HG03025 (cell line): Measurements from ENCODE around the gene SLC9A1.
A peak's percentile ranks its signal among the peaks of the same experiment; 100 is the strongest.
"Not testable (repeated sequence)": the region's sequence is repeated elsewhere in the genome, so short reads cannot be mapped to it uniquely, and the experiment has no call there.

Source experiments
- ATAC-seq: cut with Tn5 transposase; IDR thresholded peaks from one replicate; pipeline ENCODE4 v1.9.1; 2021; ENCODE audit warnings: mild to moderate bottlenecking, moderate library complexity; ENCODE audit not compliant: unreplicated experiment, low FRiP score

Gene SLC9A1

GRCh38 chr1:27154991-27155781 lies at the start of gene SLC9A1:
Gene SLC9A1 (minus strand): TSS chr1:27155125. CDS start chr1:27154334, 791 bp downstream.
- peak; percentile 86 for ATAC-seq

DNA sequence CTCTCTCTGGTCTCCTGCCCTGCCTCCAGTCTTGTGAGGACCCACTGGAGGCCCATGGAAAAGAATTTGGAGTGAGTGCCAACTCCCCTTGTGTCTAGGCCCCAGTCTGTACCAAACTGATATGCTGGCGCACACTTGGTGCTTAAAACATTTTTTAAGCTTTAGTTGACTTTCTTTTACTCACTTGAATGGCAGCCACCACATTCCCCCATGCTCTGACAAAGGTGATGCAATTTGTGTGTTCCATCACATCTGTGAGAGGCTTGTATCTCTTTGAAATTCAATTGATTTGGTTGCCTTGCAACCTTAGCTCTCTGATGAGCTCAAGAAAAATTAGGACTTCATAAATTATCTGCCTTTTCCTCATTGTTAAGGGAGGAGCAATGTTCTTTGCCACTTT lies 49.0 kb upstream of the SLC9A1 start:
- ATAC-seq = no peak

DNA sequence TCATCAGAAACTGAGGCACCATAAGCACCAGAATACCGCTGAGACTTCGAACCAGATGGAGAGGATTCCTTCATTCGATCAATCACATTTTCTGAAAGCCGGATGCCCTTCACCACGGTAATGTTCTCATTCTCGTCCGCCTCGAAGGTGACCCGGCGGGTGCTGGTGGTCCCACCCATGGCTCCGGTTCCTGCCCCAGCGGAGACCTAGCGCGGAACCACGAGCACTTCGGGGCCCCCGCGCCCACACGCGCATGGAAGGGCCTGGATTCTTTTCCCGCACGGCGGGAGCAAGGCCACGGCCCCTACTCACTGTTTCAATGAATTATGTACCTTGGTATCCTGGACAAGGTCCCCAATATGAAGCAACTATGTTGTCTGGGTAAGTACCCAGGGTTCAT lies 46.4 kb upstream of the SLC9A1 start:
- no peak for ATAC-seq

DNA sequence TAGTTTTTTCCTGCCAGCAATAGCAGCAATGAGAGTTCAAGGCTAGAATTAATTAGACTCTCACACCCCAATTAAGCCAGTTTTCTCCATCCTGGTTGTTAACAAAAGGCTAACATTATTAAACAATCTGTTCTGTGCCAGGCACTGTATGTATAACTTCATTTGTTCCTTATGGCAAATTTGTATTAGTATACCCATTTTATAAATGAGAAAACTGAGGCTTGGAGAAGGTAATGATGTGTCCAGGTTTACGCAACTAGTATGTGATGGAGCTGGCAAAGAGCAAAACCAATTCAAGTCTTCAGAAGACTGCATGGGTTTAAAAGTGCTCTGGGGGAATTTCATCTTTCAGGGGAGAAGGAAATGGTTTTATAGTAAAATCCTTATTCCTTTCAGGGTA lies 38.3 kb upstream of the SLC9A1 start:
- ATAC-seq = no peak

GRCh38 chr1:27192039-27192529 lies 37.2 kb upstream of the SLC9A1 start:
- no peak for ATAC-seq

DNA sequence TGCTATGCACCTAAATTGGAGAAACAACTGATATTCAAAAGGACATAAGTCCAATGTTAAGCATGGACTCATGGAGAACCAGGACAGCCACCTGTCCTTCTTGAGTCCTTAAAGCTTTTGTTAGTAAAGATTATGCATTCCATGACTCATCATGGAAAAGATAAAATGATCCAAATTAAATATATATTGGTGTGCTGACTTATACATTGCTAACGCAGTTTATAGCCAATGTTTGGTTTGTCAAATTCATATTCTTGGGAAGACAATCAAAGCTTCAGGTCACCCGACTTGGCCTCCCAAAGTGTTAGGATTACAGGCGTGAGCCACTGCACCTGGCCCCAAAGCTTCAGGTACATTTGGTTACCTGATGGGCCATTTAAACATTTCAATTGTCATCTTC lies 29.7 kb upstream of the SLC9A1 start:
- ATAC-seq = not testable (repeated sequence)

GRCh38 chr1:27179979-27180378 lies 25.1 kb upstream of the SLC9A1 start:
- ATAC-seq = no peak

DNA sequence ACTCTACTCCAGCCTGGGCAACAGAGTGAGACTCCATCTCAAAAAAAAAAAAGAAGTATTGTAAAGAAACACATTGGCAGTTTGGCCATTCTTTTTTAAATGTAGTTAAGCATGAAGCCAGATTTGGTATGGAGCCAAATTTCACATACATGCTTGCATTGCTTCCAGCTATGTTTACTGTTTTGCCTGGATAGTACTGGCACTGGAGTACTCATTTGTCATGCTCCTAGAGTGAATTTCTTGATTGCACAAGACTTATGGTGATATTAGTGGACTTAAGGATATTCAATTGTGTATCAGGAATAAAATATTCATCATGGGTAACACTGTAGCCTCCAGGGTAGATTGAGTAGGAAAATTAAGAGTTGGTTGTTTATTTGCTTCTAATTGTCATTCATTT lies 24.5 kb upstream of the SLC9A1 start:
- no peak for ATAC-seq

- ATAC-seq = no peak
Measured at GRCh38 chr1:27176954-27177353, 22.0 kb upstream of the SLC9A1 start.

DNA sequence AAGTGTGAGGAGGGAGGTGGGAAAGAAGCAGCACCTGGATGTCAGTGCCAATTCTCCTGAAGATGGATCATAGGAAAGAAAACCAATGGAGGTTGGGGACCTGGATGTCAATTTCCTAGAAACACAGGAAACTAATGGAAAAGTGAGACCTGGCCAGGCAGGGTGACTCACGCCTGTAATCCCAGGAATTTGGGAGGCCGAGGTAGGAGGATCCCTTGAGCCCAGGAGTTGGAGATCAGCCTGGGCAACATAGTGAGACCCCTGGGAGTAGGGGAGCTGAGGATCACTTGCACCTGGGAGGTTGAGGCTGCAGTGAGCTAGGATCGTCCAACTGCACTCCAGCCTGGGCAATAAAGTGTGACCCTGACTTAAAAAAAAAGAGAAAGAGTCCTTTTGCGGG lies 21.4 kb upstream of the SLC9A1 start:
- no peak for ATAC-seq

- ATAC-seq = not testable (repeated sequence)
Measured at GRCh38 chr1:27172992-27173391, 18.1 kb upstream of the SLC9A1 start.

GRCh38 chr1:27166929-27167328 lies 12.0 kb upstream of the SLC9A1 start:
- no peak for ATAC-seq

DNA sequence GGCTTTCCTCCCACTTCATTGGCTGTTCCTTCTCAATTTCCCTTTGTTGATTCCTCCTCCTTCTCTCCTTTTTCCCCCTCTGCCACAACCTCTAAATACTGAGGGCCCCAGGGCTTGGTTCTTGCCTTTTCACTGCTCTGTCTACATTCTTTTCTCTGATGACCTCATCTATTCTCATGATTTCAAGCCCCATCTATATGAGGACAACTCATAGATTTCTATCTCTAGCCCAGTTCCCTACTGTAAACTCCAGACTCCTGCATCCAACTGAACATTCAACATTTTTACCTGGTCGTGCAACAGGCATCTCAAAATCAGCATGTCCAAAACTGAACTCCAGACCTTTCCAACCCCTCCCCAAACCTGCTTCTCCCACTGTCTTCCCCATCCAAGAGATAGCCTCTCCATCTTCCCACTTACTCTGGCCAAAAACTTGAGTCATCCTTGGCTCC lies 11.5 kb upstream of the SLC9A1 start:
- no peak for ATAC-seq

DNA sequence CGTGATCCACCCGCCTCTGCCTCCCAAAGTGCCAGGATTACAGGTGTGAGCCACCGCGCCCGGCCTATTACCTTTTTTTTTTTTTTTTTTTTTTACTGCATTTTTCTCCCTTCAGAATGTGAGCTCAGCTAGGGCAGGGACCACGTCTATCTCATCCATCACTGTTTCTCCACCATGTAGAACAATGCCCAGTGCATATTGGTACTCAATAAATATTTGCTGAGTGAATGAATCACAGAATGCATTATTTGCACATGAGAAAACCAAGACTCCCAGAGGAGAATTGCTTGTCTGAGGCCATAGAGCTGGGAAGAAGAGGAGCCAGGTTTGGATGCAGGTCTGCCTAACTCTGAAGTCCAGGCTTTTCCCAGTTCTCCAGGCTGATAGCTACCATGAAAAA lies 8.2 kb upstream of the SLC9A1 start:
- no peak for ATAC-seq

DNA sequence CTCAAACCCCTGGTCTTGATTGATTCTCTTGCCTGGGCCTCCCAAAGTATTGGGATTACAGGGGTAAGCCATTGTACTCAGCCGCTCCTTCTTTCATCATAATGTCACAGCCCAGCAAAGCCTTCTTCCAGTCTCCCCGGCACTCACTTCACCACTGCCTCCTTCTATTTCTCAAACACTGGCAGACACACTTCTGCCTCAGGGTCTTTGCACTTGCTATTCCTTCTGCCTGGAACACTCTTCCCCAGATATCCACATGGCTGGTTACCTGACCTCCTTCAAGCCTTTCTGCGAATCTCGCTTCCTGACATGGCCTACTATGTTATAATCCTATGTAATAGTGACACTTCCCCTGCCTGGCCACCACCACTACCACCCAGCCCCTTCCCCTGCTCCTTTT lies 7.2 kb upstream of the SLC9A1 start:
- no peak for ATAC-seq

DNA sequence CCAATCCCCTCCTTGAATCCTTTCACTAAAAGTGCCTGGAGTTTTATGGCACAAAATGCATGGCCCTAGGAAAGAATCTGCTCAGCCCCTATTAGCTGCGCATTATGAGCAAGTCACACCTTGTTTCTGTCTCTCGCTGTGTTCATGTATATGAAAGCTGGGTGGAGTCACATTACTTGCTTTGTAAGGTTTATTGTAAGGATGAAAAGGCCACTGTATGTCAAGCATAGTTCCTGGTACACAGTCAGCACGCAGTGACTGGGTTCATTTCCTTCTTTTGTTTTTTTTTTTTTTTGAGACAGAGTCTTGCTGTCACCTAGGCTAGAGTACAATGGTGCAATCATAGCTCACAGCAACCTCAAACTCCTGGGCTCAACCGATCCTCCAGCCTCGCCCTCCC lies 6.7 kb upstream of the SLC9A1 start:
- ATAC-seq = no peak

DNA sequence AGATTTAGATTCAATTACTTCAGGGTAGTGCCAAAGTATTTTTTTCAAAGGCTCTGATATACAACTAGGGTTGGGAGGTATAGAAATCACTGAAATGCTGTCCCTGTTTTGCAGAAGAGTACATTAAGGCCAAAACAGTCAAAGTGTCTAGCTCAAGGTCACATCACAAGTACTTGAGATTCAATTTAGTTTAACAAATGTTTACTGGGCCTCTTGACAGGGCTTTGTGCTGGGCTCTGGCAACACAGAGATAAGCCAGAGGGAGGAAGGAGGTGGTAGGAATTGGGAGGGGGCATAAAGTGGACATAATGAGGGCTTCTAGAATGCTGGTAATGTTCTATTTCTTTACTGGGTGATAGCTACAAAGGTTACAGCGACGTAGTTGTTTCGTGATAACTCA lies 2.3 kb upstream of the SLC9A1 start:
- no peak for ATAC-seq

DNA sequence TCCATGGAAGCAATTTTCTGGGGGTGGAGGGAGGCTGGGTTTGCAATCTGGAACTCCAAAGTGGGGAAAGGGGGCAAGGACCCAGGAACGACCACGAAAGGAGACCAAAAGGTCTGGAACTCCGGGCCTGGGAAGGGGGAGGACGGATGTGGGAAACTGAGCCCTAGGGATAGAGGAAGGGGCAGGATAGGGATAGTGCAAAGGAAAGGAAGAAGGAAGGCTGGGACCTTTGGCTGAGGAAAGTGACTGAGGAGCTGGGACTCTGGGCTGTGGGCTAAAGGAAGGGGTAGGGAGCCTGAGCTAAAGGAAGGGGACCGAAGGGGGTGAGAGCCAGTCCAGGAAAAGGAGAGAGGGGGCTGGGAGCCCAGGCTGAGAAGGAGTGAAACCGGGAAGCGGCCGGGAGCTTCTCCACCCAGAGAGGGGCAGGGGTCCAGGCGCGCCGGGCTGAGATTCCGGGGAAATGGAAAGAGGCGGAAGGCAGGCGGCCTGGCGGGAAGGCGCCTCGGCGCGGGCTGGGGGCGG lies 395 bp downstream of the SLC9A1 start:
- peak; percentile 6 for ATAC-seq

GRCh38 chr1:27153927-27154358 lies 982 bp downstream of the SLC9A1 start:
- ATAC-seq = no peak

GRCh38 chr1:27153549-27153886 lies 1.4 kb downstream of the SLC9A1 start:
- ATAC-seq = no peak

- ATAC-seq = no peak
Measured at GRCh38 chr1:27152829-27153548, 1.9 kb downstream of the SLC9A1 start.
